Fibroblast of pulmonary artery (primary cell): ENCODE results near the gene PODNL1.
A peak's percentile ranks its signal among the peaks of the same experiment; 100 is the strongest.

Source experiments
- DNase-seq: peaks from one replicate; pipeline ENCODE4 v3.0.0-alpha.2; 2010; ENCODE audit warnings: low read depth
- H3K4me3 ChIP-seq: replicated peaks from 2 replicates; pipeline ENCODE4 v1.5.1; 2011; ENCODE audit warnings: low read depth, mild to moderate bottlenecking, control low read depth, low read length, moderate library complexity
- CTCF ChIP-seq: IDR thresholded peaks from 2 replicates; pipeline ENCODE4 v1.5.1; 2011; ENCODE audit warnings: mild to moderate bottlenecking, control low read depth, low read length, inconsistent platforms; ENCODE audit errors: missing control alignments

Gene PODNL1

GRCh38 chr19:13965377-13965896 is 27.2 kb upstream of the PODNL1 start:
- TF ChIP-seq CTCF = no peak
- H3K4me3 ChIP-seq = no peak overlapping the region
- no peak for DNase-seq

- DNase-seq = no peak
- H3K4me3 ChIP-seq = no peak overlapping the region
- no peak for TF ChIP-seq CTCF
Observed at GRCh38 chr19:13964776-13965175, 26.6 kb upstream of the PODNL1 start.

- TF ChIP-seq CTCF = no peak
- no peak overlapping the region for H3K4me3 ChIP-seq
- no peak for DNase-seq
Observed at GRCh38 chr19:13963603-13964105, 25.4 kb upstream of the PODNL1 start.

- peak; percentile 47 for DNase-seq
- H3K4me3 ChIP-seq = no peak overlapping the region
- TF ChIP-seq CTCF = no peak
Observed at GRCh38 chr19:13962699-13963602, 24.7 kb upstream of the PODNL1 start.

GRCh38 chr19:13961826-13962698 is 23.8 kb upstream of the PODNL1 start:
- H3K4me3 ChIP-seq = no peak overlapping the region
- no peak for TF ChIP-seq CTCF
- DNase-seq = no peak

GRCh38 chr19:13960863-13961784 is 22.9 kb upstream of the PODNL1 start:
- no peak for DNase-seq
- TF ChIP-seq CTCF = no peak
- no peak overlapping the region for H3K4me3 ChIP-seq
